Panc1 (cell line): ENCODE measurements around the gene ATP6V1C2.

Experiments used
- CTCF ChIP-seq: fragments of 450-650 bp; IDR thresholded peaks from 2 replicates; pipeline ENCODE4 v1.5.1; 2017; ENCODE audit warnings: mild to moderate bottlenecking
- POLR2AphosphoS5 ChIP-seq: IDR thresholded peaks from 2 replicates; pipeline ENCODE4 v1.6.1; 2012; ENCODE audit warnings: mild to moderate bottlenecking, low read depth, low read length, moderate library complexity
- REST ChIP-seq, 2 experiments: IDR thresholded peaks; 2 replicates each; pipeline ENCODE4 v1.6.1; 2011 to 2012; ENCODE audit warnings: low read depth in 2 of 2, control low read depth in 1 of 2, low read length in 1 of 2, mild to moderate bottlenecking in 1 of 2, moderate library complexity in 1 of 2; ENCODE audit not compliant: insufficient read depth in 1 of 2
- SIN3A ChIP-seq: IDR thresholded peaks from 2 replicates; pipeline ENCODE4 v1.6.1; 2012; ENCODE audit warnings: low read depth, mild to moderate bottlenecking, low read length, moderate library complexity, borderline replicate concordance; ENCODE audit not compliant: insufficient read depth
- TCF7L2 ChIP-seq: IDR thresholded peaks from 2 replicates; pipeline ENCODE4 v1.6.1; 2011; ENCODE audit warnings: mild to moderate bottlenecking, low read depth, low read length, inconsistent platforms

- TF ChIP-seq POLR2AphosphoS5 (no peak), CTCF (no peak), SIN3A (no peak), REST (IDR thresholded peaks at IDR 0.05; ENCODE audit: insufficient read depth in 1 of 2, low read depth in 2 of 2, low read length in 1 of 2) (no peak), TCF7L2 (no peak)
Observed at GRCh38 chr2:10750610-10751009, 29.2 kb downstream of the ATP6V1C2 start.
